Hypothalamus (tissue), 51 donors: Measurements from ENCODE around the gene MICOS13.
"Not testable (repeated sequence)": the region's sequence is repeated elsewhere in the genome, so short reads cannot be mapped to it uniquely, and the experiment has no call there.

ENCODE experiments used
- DNase-seq, 51 donors: peaks; one replicate each; lab custom pipeline; 2025; lab: John Stamatoyannopoulos, UW

MICOS13 gene

GRCh38 chr19:5688262-5688881 is 8.1 kb upstream of the MICOS13 start:
- DNase-seq = not testable (repeated sequence)

- DNase-seq = no peak
Measured at GRCh38 chr19:5687360-5688198, 7.3 kb upstream of the MICOS13 start.

GRCh38 chr19:5686647-5687359 is 6.5 kb upstream of the MICOS13 start:
- DNase-seq = peak in 50 of 51 donors; percentile 46 to 96 (median 84)

DNA sequence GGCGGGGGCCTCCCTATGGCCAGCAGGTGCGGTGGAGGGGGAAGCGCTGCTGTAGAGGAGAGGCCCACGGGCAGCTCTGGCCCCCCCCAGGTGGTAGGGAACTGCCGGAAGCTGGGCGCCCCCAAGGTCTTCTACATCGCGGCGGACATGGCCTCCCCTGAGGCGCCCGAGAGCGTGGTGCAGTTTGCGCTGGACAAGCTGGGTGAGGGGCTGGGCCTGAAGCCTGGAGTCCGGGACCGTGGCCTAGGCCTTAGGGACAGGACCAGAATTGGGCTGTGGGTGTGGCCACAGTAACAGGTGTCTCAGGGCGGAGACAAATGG is 6.0 kb upstream of the MICOS13 start:
- no peak for DNase-seq

- DNase-seq = no peak
Measured at GRCh38 chr19:5684694-5685430, 4.5 kb upstream of the MICOS13 start.

GRCh38 chr19:5683177-5683886 is 3.0 kb upstream of the MICOS13 start:
- DNase-seq = no peak

- DNase-seq = no peak
Measured at GRCh38 chr19:5682107-5682482, 1.8 kb upstream of the MICOS13 start.

DNA sequence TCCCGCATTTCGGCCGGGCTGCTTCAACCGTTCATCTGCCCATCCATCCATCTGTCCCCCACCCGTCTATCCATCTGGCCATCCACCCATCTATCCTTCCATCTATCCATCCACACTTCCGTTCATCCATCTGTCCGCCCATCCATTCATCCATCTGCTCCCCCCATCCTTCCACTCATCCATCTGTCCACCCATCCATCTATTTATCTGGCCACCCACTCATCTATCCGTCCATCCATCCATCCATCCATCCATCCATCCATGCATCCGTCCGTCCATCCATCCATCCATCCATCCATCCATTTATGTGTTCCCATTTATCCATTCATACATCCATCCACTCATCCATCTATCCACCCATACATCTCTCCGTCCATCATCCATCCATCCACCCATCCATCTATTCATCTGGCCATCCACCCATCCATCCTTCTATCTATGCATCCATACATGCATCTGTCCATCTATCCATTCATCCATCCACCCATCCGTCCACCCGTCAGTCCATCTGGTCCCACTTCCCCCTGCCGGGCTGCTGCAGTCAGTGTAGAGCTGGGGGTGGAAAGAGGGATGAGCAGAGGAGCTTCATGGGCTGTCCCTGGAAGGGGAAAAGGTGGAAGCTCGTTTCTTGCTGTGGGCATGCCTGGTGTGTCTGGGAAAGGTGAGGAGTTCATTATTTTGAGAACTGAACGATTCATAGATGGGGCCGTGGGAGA is 1.2 kb upstream of the MICOS13 start:
- no peak for DNase-seq

- DNase-seq = peak in 18 of 51 donors; percentile 19 to 84 (median 61)
Measured at GRCh38 chr19:5680084-5680436, 256 bp downstream of the MICOS13 start.

DNA sequence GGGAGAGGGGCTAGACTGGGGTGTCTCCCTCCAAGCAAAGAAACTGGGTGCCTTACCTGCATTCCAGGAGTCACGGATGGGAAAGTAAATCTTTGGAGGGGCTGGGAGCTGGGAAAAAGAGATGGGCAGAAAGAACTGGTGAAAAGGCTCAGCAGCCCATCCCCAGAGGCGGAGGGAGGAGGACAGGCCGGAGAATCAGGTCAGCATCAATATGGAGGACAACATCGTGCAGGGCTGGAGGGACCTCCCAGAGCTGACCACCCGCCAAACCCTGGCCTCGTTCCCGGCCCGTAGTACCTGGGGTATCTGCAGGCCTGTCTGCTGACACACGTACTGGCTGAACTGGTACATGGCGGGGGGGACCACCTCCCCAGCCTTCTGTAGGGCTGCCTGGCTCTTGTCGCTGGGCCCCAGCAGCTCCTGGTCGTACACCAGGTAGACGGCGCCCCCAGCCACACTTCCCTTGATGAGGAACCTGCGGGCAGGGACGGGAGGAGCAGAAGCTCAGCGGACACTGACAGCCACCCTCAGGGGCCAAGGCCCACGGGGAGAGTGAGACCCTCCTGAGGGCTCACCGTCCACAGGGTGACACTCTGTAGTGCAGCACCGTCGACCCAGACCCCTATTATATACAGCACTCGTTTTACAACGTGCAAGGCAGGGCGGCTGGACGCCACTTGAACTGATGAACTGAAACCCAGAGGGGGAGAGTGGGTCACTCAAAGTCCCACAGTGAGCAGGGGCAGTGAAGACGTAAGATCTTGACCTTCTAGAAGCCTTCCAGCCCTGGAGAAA is 830 bp downstream of the MICOS13 start:
- peak in 1 of 51 donors; percentile 24 for DNase-seq

DNA sequence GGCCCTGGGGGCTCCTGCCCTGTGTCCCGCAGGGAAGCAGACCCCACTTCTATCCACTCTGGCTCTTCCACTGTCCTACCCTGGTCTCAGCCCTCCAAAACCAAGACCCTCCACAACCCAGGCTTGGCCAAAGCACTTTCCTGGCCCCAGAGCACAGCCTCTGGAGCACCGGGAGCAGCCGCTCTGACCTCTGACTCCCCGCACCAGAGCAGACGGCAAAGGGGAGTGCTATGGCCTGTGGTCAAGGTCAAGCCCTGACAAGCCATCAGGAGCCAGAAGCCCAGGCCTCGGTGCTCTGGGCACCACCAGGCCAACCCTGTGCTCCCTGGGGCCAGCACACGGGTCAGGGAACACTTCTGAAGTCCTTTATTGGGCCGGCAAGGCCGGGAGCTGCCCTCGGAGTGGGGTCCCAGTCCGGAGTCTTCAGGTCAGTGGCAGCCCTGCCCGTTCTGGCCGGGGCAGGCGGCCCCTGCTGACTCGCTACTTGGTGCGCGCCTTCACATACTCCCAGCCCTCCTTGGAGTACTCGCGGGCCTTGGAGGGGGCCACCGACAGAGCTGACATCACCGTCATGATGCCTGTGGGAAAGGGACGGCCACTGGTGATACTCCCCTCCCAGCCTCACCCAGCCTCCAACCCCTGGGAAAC is 2.1 kb downstream of the MICOS13 start:
- DNase-seq = no peak

DNA sequence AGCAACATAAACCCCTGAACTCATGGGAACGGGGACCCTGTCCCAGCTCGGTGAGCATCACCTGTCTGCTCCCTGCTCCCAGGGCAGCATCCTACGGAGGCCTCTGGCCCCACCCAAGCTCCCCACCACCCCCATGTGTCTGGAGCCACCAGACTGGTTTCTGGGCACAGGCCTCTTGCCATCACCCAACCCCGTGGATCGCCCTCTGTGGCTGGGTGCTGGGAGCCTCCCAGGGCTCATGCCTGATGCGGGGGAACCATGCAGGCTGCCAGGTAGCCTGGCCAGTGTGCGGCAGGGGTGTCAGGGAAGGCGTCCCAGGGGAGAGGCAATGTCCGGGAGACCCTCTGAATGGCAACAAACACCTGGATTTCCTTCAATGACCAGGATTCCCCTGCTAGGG is 2.7 kb downstream of the MICOS13 start:
- no peak for DNase-seq

- no peak for DNase-seq
Measured at GRCh38 chr19:5677136-5677535, 3.2 kb downstream of the MICOS13 start.

- DNase-seq = no peak
Measured at GRCh38 chr19:5676772-5677105, 3.6 kb downstream of the MICOS13 start.

- no peak for DNase-seq
Measured at GRCh38 chr19:5676105-5676771, 4.1 kb downstream of the MICOS13 start.

- no peak for DNase-seq
Measured at GRCh38 chr19:5674714-5675113, 5.6 kb downstream of the MICOS13 start.

DNA sequence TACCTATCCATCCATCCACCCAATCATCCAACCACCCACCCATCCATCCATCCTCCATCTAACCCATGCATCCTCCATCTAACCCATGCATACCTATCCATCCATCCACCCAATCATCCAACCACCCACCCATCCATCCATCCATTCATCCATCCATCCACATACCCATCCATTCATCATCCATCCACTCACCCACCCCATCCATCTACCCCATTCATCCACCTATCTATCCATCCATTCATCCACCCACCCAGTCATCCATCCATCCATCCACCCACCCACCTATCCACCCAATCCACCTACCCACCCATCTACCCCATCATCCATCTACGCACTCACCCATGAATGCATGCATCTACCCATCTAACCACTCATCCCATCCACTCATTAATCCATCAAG is 6.6 kb downstream of the MICOS13 start:
- no peak for DNase-seq
